ENCODE measurements around the gene CLINT1. TPM values are rescaled to one million over a fixed set of nuclear protein-coding genes. Genes with fewer than 3 reads are reported as not detected.

CLINT1 gene
- total and polyA plus RNA-seq, 9 donors, result 27.4 to 67.8 (median 50.3) TPM

GRCh38 chr5:157845914-157846598, 12.9 kb downstream of the CLINT1 start:
- Histone ChIP-seq H3K27ac (no peak overlapping the region), H3K4me3 (no peak overlapping the region), H3K9me3 (no peaks in the 10 kb centered on the region), H3K27me3 (no peaks in the 10 kb centered on the region), H3K4me1 (ENCODE audit: insufficient read depth) (no peaks in the 10 kb centered on the region), H3K36me3 (no peaks in the 10 kb centered on the region)
- TF ChIP-seq EP300 (IDR thresholded peaks at IDR 0.05) (no peak), POLR2A (IDR thresholded peaks at IDR 0.05) (no peak), CTCF (IDR thresholded peaks at IDR 0.05) (no peak)
- DNase-seq, result no peak
- 96 to 98% (median 96%) methylated on average over 3 of the region's 3 CpGs for WGBS, 3 donors
- intact Hi-C loops (cut with DNase I), result no loop called here

DNA sequence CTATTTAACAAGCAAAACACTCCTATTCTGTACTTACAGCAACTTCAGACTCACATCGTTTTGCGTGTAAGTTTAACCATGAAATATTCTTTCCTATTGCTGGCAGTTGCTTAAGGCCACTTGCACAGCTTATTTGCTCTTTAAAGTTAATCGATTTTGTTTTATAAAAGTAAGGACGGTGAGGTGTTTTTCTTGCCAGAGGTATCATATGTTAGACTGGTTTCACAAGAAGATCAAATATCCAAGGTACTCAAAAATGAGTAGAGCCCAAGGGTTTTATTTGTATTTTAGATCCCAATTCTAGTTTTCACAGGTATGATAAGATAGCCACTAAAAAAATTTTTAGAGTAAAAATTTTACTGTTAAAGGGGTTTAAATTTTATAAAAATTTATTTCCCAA, 16.2 kb downstream of the CLINT1 start:
- no peak for DNase-seq
- Histone ChIP-seq H3K9me3 (no peaks in the 10 kb centered on the region), H3K4me3 (no peak overlapping the region), H3K36me3 (no peaks in the 10 kb centered on the region), H3K27ac (no peak overlapping the region), H3K4me1 (ENCODE audit: insufficient read depth) (peaks cover 3% of the 10 kb centered on the region), H3K27me3 (no peaks in the 10 kb centered on the region)
- intact Hi-C loops (cut with DNase I), result no loop called here
- TF ChIP-seq CTCF (IDR thresholded peaks at IDR 0.05) (no peak), EP300 (IDR thresholded peaks at IDR 0.05) (no peak)
- WGBS, 3 donors, result 93 to 94% (median 93%) methylated on average over 4 of the region's 4 CpGs

- no peak for DNase-seq
- no peaks in the 10 kb centered on the region for H3K9me3 ChIP-seq
- no peak overlapping the region for H3K4me3 ChIP-seq
- TF ChIP-seq POLR2A (IDR thresholded peaks at IDR 0.05), result no peak
- no peak for TF ChIP-seq EP300 (IDR thresholded peaks at IDR 0.05)
- no peak for TF ChIP-seq CTCF (IDR thresholded peaks at IDR 0.05)
- peaks cover 3% of the 10 kb centered on the region for H3K4me1 ChIP-seq (ENCODE audit: insufficient read depth)
- WGBS, 3 donors, result 91 to 94% (median 94%) methylated on average over 5 of the region's 5 CpGs
- H3K27me3 ChIP-seq, result no peaks in the 10 kb centered on the region
- intact Hi-C loops (cut with DNase I), result no loop called here
- H3K36me3 ChIP-seq, result no peaks in the 10 kb centered on the region
- no peak overlapping the region for H3K27ac ChIP-seq
Measured at GRCh38 chr5:157842185-157842584, 16.8 kb downstream of the CLINT1 start.

- no peaks in the 10 kb centered on the region for H3K36me3 ChIP-seq
- no peak overlapping the region for H3K27ac ChIP-seq
- H3K4me3 ChIP-seq, result no peak overlapping the region
- WGBS, 3 donors, result 73 to 81% (median 77%) methylated on average over 8 of the region's 8 CpGs
- H3K4me1 ChIP-seq (ENCODE audit: insufficient read depth), result peaks cover 7% of the 10 kb centered on the region
- H3K9me3 ChIP-seq, result no peaks in the 10 kb centered on the region
- no peak for TF ChIP-seq EP300 (IDR thresholded peaks at IDR 0.05)
- TF ChIP-seq CTCF (IDR thresholded peaks at IDR 0.05), result no peak
- no peak for TF ChIP-seq POLR2A (IDR thresholded peaks at IDR 0.05)
- no peaks in the 10 kb centered on the region for H3K27me3 ChIP-seq
- intact Hi-C loops (cut with DNase I), result no loop called here
- no peak for DNase-seq
Measured at GRCh38 chr5:157839157-157839795, 19.7 kb downstream of the CLINT1 start.
